Keratinocyte (primary cell): Measurements from ENCODE around the gene PRKN. TPM values are rescaled to one million over a fixed set of nuclear protein-coding genes. Genes with fewer than 3 reads are reported as not detected.

ENCODE experiments used
- DNase-seq: peaks from one replicate; pipeline ENCODE4 v3.0.0-alpha.2; 2011; ENCODE audit warnings: low read depth, missing footprints, low spot score
- FAIRE-seq: peaks from 2 replicates; lab custom pipeline; 2011; peaks lifted over from hg19 to GRCh38; lab: Jason Lieb, UNC
- H2AFZ ChIP-seq: 2 replicates; pipeline ENCODE4 v1.6.0; 2012; ENCODE audit warnings: low read length, control low read depth, inconsistent platforms; ENCODE audit not compliant: control insufficient read depth
- H3K27ac ChIP-seq: 2 replicates; pipeline ENCODE4 v1.5.1; 2011; ENCODE audit warnings: low read length; ENCODE audit not compliant: control insufficient read depth, insufficient read depth
- H3K27me3 ChIP-seq: 3 replicates; pipeline ENCODE4 v1.6.0; 2011; ENCODE audit warnings: low read length; ENCODE audit not compliant: control insufficient read depth, insufficient read depth; ENCODE audit errors: extremely low read depth
- H3K36me3 ChIP-seq, 2 experiments: 2 replicates in 1 of 2; 3 replicates in 1 of 2; pipeline ENCODE4 v1.5.1; 2011; ENCODE audit warnings: low read length in 2 of 2, mild to moderate bottlenecking in 1 of 2; ENCODE audit not compliant: control insufficient read depth in 2 of 2, insufficient read depth in 2 of 2; ENCODE audit errors: extremely low read depth in 1 of 2
- H3K4me1 ChIP-seq: 3 replicates; pipeline ENCODE4 v1.5.1; 2011; ENCODE audit warnings: low read length; ENCODE audit not compliant: control insufficient read depth, insufficient read depth; ENCODE audit errors: extremely low read depth
- H3K4me2 ChIP-seq: 3 replicates; pipeline ENCODE4 v1.6.0; 2011; ENCODE audit warnings: low read depth, low read length; ENCODE audit not compliant: control insufficient read depth, insufficient read depth; ENCODE audit errors: extremely low read depth
- H3K4me3 ChIP-seq, 3 experiments: fragments of 200-600 bp in 1 of 3; sonication (generic) in 1 of 3; 2 replicates in 2 of 3; 3 replicates in 1 of 3; pipeline ENCODE4 v1.5.1; 2011 to 2016; ENCODE audit warnings: low read length in 3 of 3, mild to moderate bottlenecking in 3 of 3, control low read depth in 2 of 3, inconsistent platforms in 1 of 3, low read depth in 1 of 3, mixed read lengths in 1 of 3, mixed run types in 1 of 3, moderate library complexity in 1 of 3; ENCODE audit not compliant: control insufficient read depth in 2 of 3, insufficient read depth in 2 of 3; ENCODE audit errors: extremely low read depth in 1 of 3
- H3K79me2 ChIP-seq: 2 replicates; pipeline ENCODE4 v1.6.0; 2012; ENCODE audit warnings: low read length; ENCODE audit not compliant: control insufficient read depth, insufficient read depth
- H3K9ac ChIP-seq: 3 replicates; pipeline ENCODE4 v1.6.0; 2011; ENCODE audit warnings: low read length; ENCODE audit not compliant: control insufficient read depth, insufficient read depth; ENCODE audit errors: extremely low read depth
- H3K9me1 ChIP-seq: 3 replicates; pipeline ENCODE4 v1.6.0; 2011; ENCODE audit warnings: low read length; ENCODE audit not compliant: control insufficient read depth, insufficient read depth; ENCODE audit errors: extremely low read depth
- H3K9me3 ChIP-seq: 2 replicates; pipeline ENCODE4 v1.5.1; 2012; ENCODE audit warnings: low read depth, low read length; ENCODE audit not compliant: control insufficient read depth
- H4K20me1 ChIP-seq: 3 replicates; pipeline ENCODE4 v1.6.0; 2011; ENCODE audit warnings: low read length; ENCODE audit not compliant: control insufficient read depth, insufficient read depth; ENCODE audit errors: extremely low read depth
- CTCF ChIP-seq, 3 experiments: IDR thresholded peaks in 1 of 3; conservative IDR thresholded peaks in 1 of 3; optimal IDR thresholded peaks in 1 of 3; 2 replicates in 2 of 3; 3 replicates in 1 of 3; pipeline versions ENCODE3 to v1.5.1; 2011; ENCODE audit warnings: low read length in 3 of 3, mild to moderate bottlenecking in 3 of 3, moderate library complexity in 2 of 3, control low read depth in 1 of 3, inconsistent platforms in 1 of 3; ENCODE audit not compliant: insufficient read depth in 2 of 3; ENCODE audit errors: extremely low read depth in 1 of 3
- EZH2 ChIP-seq: IDR thresholded peaks from one replicate; pipeline ENCODE4 v1.6.1; 2012; ENCODE audit warnings: inconsistent platforms, mild to moderate bottlenecking, low read length, moderate library complexity
- dilution Hi-C: fragments of 300-500 bp; cut with MboI; formaldehyde crosslinking; loops from one replicate; pipeline ENCODE4 v1.7.0; 2020; ENCODE audit warnings: low sequenced_read_pairs; ENCODE audit not compliant: extremely low pct_ligation_motif_present
- polyA plus RNA-seq, 5 experiments: library from polyadenylated mRNA; depleted of rRNA in 3 of 5; stranded (reverse) in 3 of 5; stranded (forward) in 1 of 5; unstranded in 1 of 5; fragments of >200 nt; gene quantifications; 1 replicate in 1 of 5; 2 replicates in 3 of 5; 3 replicates in 1 of 5; pipeline versions ENCODE4 v1.2.1 to v1.2.3, GENCODE V29; 2011 to 2012; ENCODE audit warnings: missing spikeins in 2 of 5, low read depth in 1 of 5, low replicate concordance in 1 of 5

The PRKN gene
- polyA plus RNA-seq, 1 donor (not counting 4 experiments of a cell fraction or from before 2014, with no cell fraction given) = 0.67 TPM

GRCh38 chr6:162722226-162722625 lies 5.3 kb downstream of the PRKN start:
- Histone ChIP-seq H3K27ac (no peak overlapping the region), H3K9me1 (no peaks in the 10 kb centered on the region), H3K79me2 (no peaks in the 10 kb centered on the region)

GRCh38 chr6:162721404-162721687 lies 6.2 kb downstream of the PRKN start:
- dilution Hi-C loops = no loop called here
- Histone ChIP-seq H3K27me3 (no peaks in the 10 kb centered on the region), H3K27ac (no peak overlapping the region), H3K4me3 (no peak overlapping the region), H3K9me1 (no peaks in the 10 kb centered on the region), H3K36me3 (no peaks in the 10 kb centered on the region), H3K9ac (no peak overlapping the region), H4K20me1 (no peaks in the 10 kb centered on the region), H3K4me2 (no peak overlapping the region), H2AFZ (no peak overlapping the region), H3K4me1 (no peaks in the 10 kb centered on the region), H3K9me3 (no peaks in the 10 kb centered on the region), H3K79me2 (no peaks in the 10 kb centered on the region)
- FAIRE-seq (no peak), DNase-seq (no peak)
- TF ChIP-seq EZH2 (no peak), CTCF (optimal IDR thresholded peaks at IDR 0.05 in 1 of 3, IDR thresholded peaks at IDR 0.05 in 1 of 3, conservative IDR thresholded peaks at IDR 0.05 in 1 of 3; ENCODE audit: extremely low read depth in 1 of 3, insufficient read depth in 2 of 3, low read length in 3 of 3) (no peak)

More at GRCh38 chr6:162722226-162722625, 5.3 kb downstream of the PRKN start:
- H4K20me1 ChIP-seq = no peaks in the 10 kb centered on the region
- no peak overlapping the region for H2AFZ ChIP-seq
- H3K4me1 ChIP-seq = peaks cover 3% of the 10 kb centered on the region
- no peaks in the 10 kb centered on the region for H3K36me3 ChIP-seq
- no peak for FAIRE-seq
- no peak for DNase-seq
- H3K4me3 ChIP-seq = no peak overlapping the region
- no peak for TF ChIP-seq EZH2
- no peaks in the 10 kb centered on the region for H3K27me3 ChIP-seq
- dilution Hi-C loops = no loop called here
- no peak overlapping the region for H3K9ac ChIP-seq
- H3K9me3 ChIP-seq = no peaks in the 10 kb centered on the region
- no peak overlapping the region for H3K4me2 ChIP-seq

- Histone ChIP-seq H3K4me3 (no peak overlapping the region), H3K27ac (no peak overlapping the region), H3K36me3 (no peaks in the 10 kb centered on the region), H3K27me3 (no peaks in the 10 kb centered on the region), H3K9me1 (no peaks in the 10 kb centered on the region), H3K4me1 (no peaks in the 10 kb centered on the region), H4K20me1 (no peaks in the 10 kb centered on the region), H3K79me2 (no peaks in the 10 kb centered on the region), H3K4me2 (no peak overlapping the region), H2AFZ (no peak overlapping the region), H3K9ac (no peak overlapping the region), H3K9me3 (no peaks in the 10 kb centered on the region)
- FAIRE-seq (no peak), DNase-seq (no peak)
- dilution Hi-C loops = no loop called here
- TF ChIP-seq CTCF (optimal IDR thresholded peaks at IDR 0.05 in 1 of 3, IDR thresholded peaks at IDR 0.05 in 1 of 3, conservative IDR thresholded peaks at IDR 0.05 in 1 of 3; ENCODE audit: extremely low read depth in 1 of 3, insufficient read depth in 2 of 3, low read length in 3 of 3) (no peak), EZH2 (no peak)
Measured at GRCh38 chr6:162719528-162719927, 8.0 kb downstream of the PRKN start.
